ENCODE results near the gene ITPKB. TPM values are rescaled to one million over a fixed set of nuclear protein-coding genes. Genes with fewer than 3 reads are reported as not detected.

Gene ITPKB
- total RNA-seq, 2 donors from 2014 or later = 22.4 to 28.3 TPM

GRCh38 chr1:226658546-226659125 lies 80.4 kb downstream of the ITPKB start:
- TF ChIP-seq, protein P1, sequence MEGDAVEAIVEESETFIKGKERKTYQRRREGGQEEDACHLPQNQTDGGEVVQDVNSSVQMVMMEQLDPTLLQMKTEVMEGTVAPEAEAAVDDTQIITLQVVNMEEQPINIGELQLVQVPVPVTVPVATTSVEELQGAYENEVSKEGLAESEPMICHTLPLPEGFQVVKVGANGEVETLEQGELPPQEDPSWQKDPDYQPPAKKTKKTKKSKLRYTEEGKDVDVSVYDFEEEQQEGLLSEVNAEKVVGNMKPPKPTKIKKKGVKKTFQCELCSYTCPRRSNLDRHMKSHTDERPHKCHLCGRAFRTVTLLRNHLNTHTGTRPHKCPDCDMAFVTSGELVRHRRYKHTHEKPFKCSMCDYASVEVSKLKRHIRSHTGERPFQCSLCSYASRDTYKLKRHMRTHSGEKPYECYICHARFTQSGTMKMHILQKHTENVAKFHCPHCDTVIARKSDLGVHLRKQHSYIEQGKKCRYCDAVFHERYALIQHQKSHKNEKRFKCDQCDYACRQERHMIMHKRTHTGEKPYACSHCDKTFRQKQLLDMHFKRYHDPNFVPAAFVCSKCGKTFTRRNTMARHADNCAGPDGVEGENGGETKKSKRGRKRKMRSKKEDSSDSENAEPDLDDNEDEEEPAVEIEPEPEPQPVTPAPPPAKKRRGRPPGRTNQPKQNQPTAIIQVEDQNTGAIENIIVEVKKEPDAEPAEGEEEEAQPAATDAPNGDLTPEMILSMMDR (conservative IDR thresholded peaks at IDR 0.05) = no peak
- H3K9me3 Mint-ChIP-seq = no peaks in the 10 kb centered on the region
- H3K27ac Mint-ChIP-seq = no peak overlapping the region
- Histone ChIP-seq H3K27ac (ENCODE audit: low read depth, low read length) (no peak overlapping the region), H3K9me3 (ENCODE audit: control insufficient read depth, low read length) (no peaks in the 10 kb centered on the region), H3K4me3 (ENCODE audit: low read length) (no peak overlapping the region), H3K9ac (ENCODE audit: extremely low read depth, low read length, poor library complexity, severe bottlenecking) (no peak overlapping the region), H3K4me1 (ENCODE audit: control insufficient read depth, insufficient read depth, low read length) (peaks cover 19% of the 10 kb centered on the region), H3K27me3 (ENCODE audit: control insufficient read depth, insufficient read depth, low read length, poor library complexity, severe bottlenecking) (no peaks in the 10 kb centered on the region), H3K36me3 (ENCODE audit: control insufficient read depth, insufficient read depth, low read length) (peaks cover 6% of the 10 kb centered on the region)
- no peak for DNase-seq
- no peak overlapping the region for H3K4me3 Mint-ChIP-seq
- 91 to 95% methylated on average over 11 to 22 of the region's 22 CpGs for WGBS, 2 experiments (ENCODE audit: insufficient coverage in 1 of 2, insufficient read length in 1 of 2)
- H3K27me3 Mint-ChIP-seq (ENCODE audit: insufficient read depth) = no peaks in the 10 kb centered on the region
- H3K36me3 Mint-ChIP-seq (ENCODE audit: low read depth) = no peaks in the 10 kb centered on the region
- peaks cover 54% of the 10 kb centered on the region for H3K4me1 Mint-ChIP-seq

GRCh38 chr1:226657895-226658545 lies 81.1 kb downstream of the ITPKB start:
- H3K36me3 Mint-ChIP-seq (ENCODE audit: low read depth) = no peaks in the 10 kb centered on the region
- DNase-seq = no peak
- no peak overlapping the region for H3K27ac Mint-ChIP-seq
- WGBS, 2 experiments (ENCODE audit: insufficient coverage in 1 of 2, insufficient read length in 1 of 2) = 68 to 89% methylated on average over 7 to 10 of the region's 10 CpGs
- H3K27me3 ChIP-seq (ENCODE audit: control insufficient read depth, insufficient read depth, low read length, poor library complexity, severe bottlenecking) = no peaks in the 10 kb centered on the region
- no peak overlapping the region for H3K4me3 ChIP-seq (ENCODE audit: low read length)
- H3K9me3 ChIP-seq (ENCODE audit: control insufficient read depth, low read length) = no peaks in the 10 kb centered on the region
- H3K36me3 ChIP-seq (ENCODE audit: control insufficient read depth, insufficient read depth, low read length) = peaks cover 6% of the 10 kb centered on the region
- H3K4me1 Mint-ChIP-seq = peaks cover 54% of the 10 kb centered on the region
- no peak overlapping the region for H3K4me3 Mint-ChIP-seq
- no peaks in the 10 kb centered on the region for H3K27me3 Mint-ChIP-seq (ENCODE audit: insufficient read depth)
- H3K4me1 ChIP-seq (ENCODE audit: control insufficient read depth, insufficient read depth, low read length) = peaks cover 19% of the 10 kb centered on the region
- peak overlapping the region; percentile 16 for H3K27ac ChIP-seq (ENCODE audit: low read depth, low read length)
- no peaks in the 10 kb centered on the region for H3K9me3 Mint-ChIP-seq
- H3K9ac ChIP-seq (ENCODE audit: extremely low read depth, low read length, poor library complexity, severe bottlenecking) = no peak overlapping the region
- TF ChIP-seq, protein P1 (conservative IDR thresholded peaks at IDR 0.05) = no peak

DNA sequence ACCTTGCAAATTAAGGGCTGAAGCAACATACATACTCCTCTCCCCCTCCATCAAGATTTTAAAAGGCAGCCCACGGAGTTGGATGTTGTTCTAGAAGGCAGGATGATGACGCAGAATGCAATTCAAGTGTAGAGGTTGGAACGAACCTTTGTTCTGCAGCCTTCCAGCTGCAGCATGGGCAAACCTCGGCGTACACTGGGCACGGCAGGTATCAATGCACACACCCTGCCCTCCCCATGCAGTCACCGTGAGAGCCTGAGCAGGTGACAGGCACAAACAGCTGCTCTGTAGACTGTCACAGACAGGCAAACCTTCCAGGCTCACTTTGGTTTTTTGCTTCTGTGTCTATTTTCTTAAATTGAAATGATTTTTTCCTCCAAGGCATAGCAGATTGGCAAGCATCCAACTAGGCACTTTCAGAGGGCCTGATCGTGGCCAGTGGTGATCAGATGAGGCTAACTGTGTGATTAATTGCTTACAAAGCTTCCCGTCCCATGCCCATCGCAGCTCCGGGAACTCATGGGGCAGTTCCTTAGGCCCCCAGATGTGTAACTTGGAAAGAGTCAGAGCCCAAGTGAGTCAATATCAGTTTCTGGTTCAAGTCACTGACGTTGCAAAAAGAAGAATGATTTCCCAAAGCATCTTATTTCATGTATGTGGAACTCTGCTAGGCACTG lies 82.3 kb downstream of the ITPKB start:
- H3K27ac ChIP-seq (ENCODE audit: low read depth, low read length) = no peak overlapping the region
- no peaks in the 10 kb centered on the region for H3K36me3 Mint-ChIP-seq (ENCODE audit: low read depth)
- peaks cover 19% of the 10 kb centered on the region for H3K4me1 ChIP-seq (ENCODE audit: control insufficient read depth, insufficient read depth, low read length)
- peaks cover 6% of the 10 kb centered on the region for H3K36me3 ChIP-seq (ENCODE audit: control insufficient read depth, insufficient read depth, low read length)
- peaks cover 49% of the 10 kb centered on the region for H3K4me1 Mint-ChIP-seq
- peak overlapping the region; percentile 9 for H3K27ac Mint-ChIP-seq
- H3K27me3 Mint-ChIP-seq (ENCODE audit: insufficient read depth) = no peaks in the 10 kb centered on the region
- TF ChIP-seq, protein P1 (conservative IDR thresholded peaks at IDR 0.05) = no peak
- WGBS, 2 experiments (ENCODE audit: insufficient coverage in 1 of 2, insufficient read length in 1 of 2) = 90 to 92% methylated on average over 12 of the region's 12 CpGs
- no peaks in the 10 kb centered on the region for H3K9me3 ChIP-seq (ENCODE audit: control insufficient read depth, low read length)
- no peak overlapping the region for H3K4me3 Mint-ChIP-seq
- no peak overlapping the region for H3K9ac ChIP-seq (ENCODE audit: extremely low read depth, low read length, poor library complexity, severe bottlenecking)
- H3K4me3 ChIP-seq (ENCODE audit: low read length) = no peak overlapping the region
- DNase-seq = no peak
- no peaks in the 10 kb centered on the region for H3K9me3 Mint-ChIP-seq
- no peaks in the 10 kb centered on the region for H3K27me3 ChIP-seq (ENCODE audit: control insufficient read depth, insufficient read depth, low read length, poor library complexity, severe bottlenecking)
